ENCODE data around the gene LPA. TPM values are rescaled to one million over a fixed set of nuclear protein-coding genes. Genes with fewer than 3 reads are reported as not detected.
"Not testable (repeated sequence)": the region's sequence is repeated elsewhere in the genome, so short reads cannot be mapped to it uniquely, and the experiment has no call there.

LPA gene
- total RNA-seq, 1 donor from 2014 or later: not detected

- DNase-seq (ENCODE audit: low spot score): no peak
- intact Hi-C loops (cut with micrococcal nuclease): no loop called here
- H3K36me3 Mint-ChIP-seq (ENCODE audit: low read depth): no peaks in the 10 kb centered on the region
- peaks cover 2% of the 10 kb centered on the region for H3K27me3 Mint-ChIP-seq (ENCODE audit: insufficient read depth)
- H3K27ac Mint-ChIP-seq: no peak overlapping the region
- no peaks in the 10 kb centered on the region for H3K4me1 Mint-ChIP-seq (ENCODE audit: low read depth)
- no peaks in the 10 kb centered on the region for H3K9me3 Mint-ChIP-seq
- no peak overlapping the region for H3K4me3 Mint-ChIP-seq
Measured at GRCh38 chr6:160586374-160586773, 77.7 kb downstream of the LPA start.

- Mint-ChIP-seq H3K9me3 (no peaks in the 10 kb centered on the region), H3K4me3 (no peak overlapping the region), H3K4me1 (ENCODE audit: low read depth) (no peaks in the 10 kb centered on the region), H3K27me3 (ENCODE audit: insufficient read depth) (peaks cover 8% of the 10 kb centered on the region), H3K36me3 (ENCODE audit: low read depth) (no peaks in the 10 kb centered on the region), H3K27ac (no peak overlapping the region)
- intact Hi-C loops (cut with micrococcal nuclease): no loop called here
- no peak for DNase-seq (ENCODE audit: low spot score)
Measured at GRCh38 chr6:160583794-160584193, 80.3 kb downstream of the LPA start.

GRCh38 chr6:160581406-160581805 is 82.7 kb downstream of the LPA start:
- no peaks in the 10 kb centered on the region for H3K4me1 Mint-ChIP-seq (ENCODE audit: low read depth)
- H3K9me3 Mint-ChIP-seq: no peaks in the 10 kb centered on the region
- no peak overlapping the region for H3K4me3 Mint-ChIP-seq
- intact Hi-C loops (cut with micrococcal nuclease): no loop called here
- H3K36me3 Mint-ChIP-seq (ENCODE audit: low read depth): no peaks in the 10 kb centered on the region
- H3K27me3 Mint-ChIP-seq (ENCODE audit: insufficient read depth): peaks cover 8% of the 10 kb centered on the region
- no peak for DNase-seq (ENCODE audit: low spot score)
- H3K27ac Mint-ChIP-seq: no peak overlapping the region

GRCh38 chr6:160578515-160578914 is 85.6 kb downstream of the LPA start:
- H3K4me1 Mint-ChIP-seq (ENCODE audit: low read depth); DNase-seq (ENCODE audit: low spot score); H3K36me3 Mint-ChIP-seq (ENCODE audit: low read depth); H3K27me3 Mint-ChIP-seq (ENCODE audit: insufficient read depth); intact Hi-C loops (cut with micrococcal nuclease); H3K4me3 Mint-ChIP-seq; H3K9me3 Mint-ChIP-seq; H3K27ac Mint-ChIP-seq: not testable (repeated sequence)

GRCh38 chr6:160573943-160574342 is 90.1 kb downstream of the LPA start:
- no peaks in the 10 kb centered on the region for H3K9me3 Mint-ChIP-seq
- H3K36me3 Mint-ChIP-seq (ENCODE audit: low read depth): no peaks in the 10 kb centered on the region
- H3K27me3 Mint-ChIP-seq (ENCODE audit: insufficient read depth): peaks cover 2% of the 10 kb centered on the region
- no peak for DNase-seq (ENCODE audit: low spot score)
- intact Hi-C loops (cut with micrococcal nuclease): no loop called here
- H3K4me1 Mint-ChIP-seq (ENCODE audit: low read depth): no peaks in the 10 kb centered on the region
- H3K4me3 Mint-ChIP-seq: no peak overlapping the region
- no peak overlapping the region for H3K27ac Mint-ChIP-seq

- intact Hi-C loops (cut with micrococcal nuclease); DNase-seq (ENCODE audit: low spot score); H3K27ac Mint-ChIP-seq; H3K9me3 Mint-ChIP-seq; H3K4me1 Mint-ChIP-seq (ENCODE audit: low read depth); H3K4me3 Mint-ChIP-seq; H3K36me3 Mint-ChIP-seq (ENCODE audit: low read depth): not testable (repeated sequence)
- peaks cover 11% of the 10 kb centered on the region for H3K27me3 Mint-ChIP-seq (ENCODE audit: insufficient read depth)
Measured at GRCh38 chr6:160571201-160571600, 92.9 kb downstream of the LPA start.

- no peak for DNase-seq (ENCODE audit: low spot score)
- Mint-ChIP-seq H3K27ac (no peak overlapping the region), H3K4me1 (ENCODE audit: low read depth) (no peaks in the 10 kb centered on the region), H3K27me3 (ENCODE audit: insufficient read depth) (peaks cover 3% of the 10 kb centered on the region), H3K4me3 (no peak overlapping the region), H3K36me3 (ENCODE audit: low read depth) (no peaks in the 10 kb centered on the region), H3K9me3 (no peaks in the 10 kb centered on the region)
- intact Hi-C loops (cut with micrococcal nuclease): no loop called here
Measured at GRCh38 chr6:160544802-160545201, 119.3 kb downstream of the LPA start.

GRCh38 chr6:160535270-160535669 is 128.8 kb downstream of the LPA start:
- no peaks in the 10 kb centered on the region for H3K4me1 Mint-ChIP-seq (ENCODE audit: low read depth)
- intact Hi-C loops (cut with micrococcal nuclease): loop anchor here (10.0 kb wide), 1 partner anchor 310 kb away; no protein-coding TSS in a partner anchor
- no peak overlapping the region for H3K27ac Mint-ChIP-seq
- H3K36me3 Mint-ChIP-seq (ENCODE audit: low read depth): no peaks in the 10 kb centered on the region
- no peaks in the 10 kb centered on the region for H3K9me3 Mint-ChIP-seq
- no peak for DNase-seq (ENCODE audit: low spot score)
- peaks cover 12% of the 10 kb centered on the region for H3K27me3 Mint-ChIP-seq (ENCODE audit: insufficient read depth)
- no peak overlapping the region for H3K4me3 Mint-ChIP-seq

- peaks cover 2% of the 10 kb centered on the region for H3K9me3 Mint-ChIP-seq
- no peaks in the 10 kb centered on the region for H3K4me1 Mint-ChIP-seq (ENCODE audit: low read depth)
- DNase-seq (ENCODE audit: low spot score): peak; percentile 19
- H3K36me3 Mint-ChIP-seq (ENCODE audit: low read depth): no peaks in the 10 kb centered on the region
- no peak overlapping the region for H3K27ac Mint-ChIP-seq
- intact Hi-C loops (cut with micrococcal nuclease): loop anchor here (1.0 to 10.0 kb wide), 4 partner anchors 14 to 671 kb away; no protein-coding TSS in a partner anchor
- H3K4me3 Mint-ChIP-seq: no peak overlapping the region
- H3K27me3 Mint-ChIP-seq (ENCODE audit: insufficient read depth): peaks cover 18% of the 10 kb centered on the region
Measured at GRCh38 chr6:160534050-160534696, 129.9 kb downstream of the LPA start.

- H3K36me3 Mint-ChIP-seq (ENCODE audit: low read depth): no peaks in the 10 kb centered on the region
- H3K9me3 Mint-ChIP-seq: peaks cover 6% of the 10 kb centered on the region
- no peak overlapping the region for H3K4me3 Mint-ChIP-seq
- no peak for DNase-seq (ENCODE audit: low spot score)
- no peak overlapping the region for H3K27ac Mint-ChIP-seq
- intact Hi-C loops (cut with micrococcal nuclease): loop anchor here (10.0 kb wide), 1 partner anchor 308 kb away; no protein-coding TSS in a partner anchor
- H3K27me3 Mint-ChIP-seq (ENCODE audit: insufficient read depth): peaks cover 23% of the 10 kb centered on the region
- H3K4me1 Mint-ChIP-seq (ENCODE audit: low read depth): no peaks in the 10 kb centered on the region
Measured at GRCh38 chr6:160532315-160532714, 131.8 kb downstream of the LPA start.

GRCh38 chr6:160531826-160532225 is 132.2 kb downstream of the LPA start:
- Mint-ChIP-seq H3K27me3 (ENCODE audit: insufficient read depth) (peaks cover 26% of the 10 kb centered on the region), H3K9me3 (peaks cover 6% of the 10 kb centered on the region), H3K27ac (no peak overlapping the region), H3K36me3 (ENCODE audit: low read depth) (no peaks in the 10 kb centered on the region), H3K4me3 (no peak overlapping the region), H3K4me1 (ENCODE audit: low read depth) (no peaks in the 10 kb centered on the region)
- DNase-seq (ENCODE audit: low spot score): no peak
- intact Hi-C loops (cut with micrococcal nuclease): loop anchor here (10.0 kb wide), 1 partner anchor 307 kb away; no protein-coding TSS in a partner anchor

- DNase-seq (ENCODE audit: low spot score); H3K9me3 Mint-ChIP-seq; H3K4me1 Mint-ChIP-seq (ENCODE audit: low read depth); H3K27ac Mint-ChIP-seq; H3K4me3 Mint-ChIP-seq; H3K36me3 Mint-ChIP-seq (ENCODE audit: low read depth): not testable (repeated sequence)
- peaks cover 38% of the 10 kb centered on the region for H3K27me3 Mint-ChIP-seq (ENCODE audit: insufficient read depth)
- intact Hi-C loops (cut with micrococcal nuclease): loop anchor here (10.0 kb wide), 2 partner anchors 465 to 835 kb away; partner anchors contain the start of genes MAP3K4 and SOD2
Measured at GRCh38 chr6:160529524-160529923, 134.6 kb downstream of the LPA start.

- H3K36me3 Mint-ChIP-seq (ENCODE audit: low read depth): no peaks in the 10 kb centered on the region
- intact Hi-C loops (cut with micrococcal nuclease): loop anchor here (5.0 to 10.0 kb wide), 4 partner anchors 244 to 828 kb away; partner anchors contain the start of genes MAP3K4, SOD2 and WTAP
- H3K27me3 Mint-ChIP-seq (ENCODE audit: insufficient read depth): peaks cover 38% of the 10 kb centered on the region
- peaks cover 18% of the 10 kb centered on the region for H3K4me1 Mint-ChIP-seq (ENCODE audit: low read depth)
- H3K4me3 Mint-ChIP-seq: no peak overlapping the region
- DNase-seq (ENCODE audit: low spot score): no peak
- no peak overlapping the region for H3K27ac Mint-ChIP-seq
- no peaks in the 10 kb centered on the region for H3K9me3 Mint-ChIP-seq
Measured at GRCh38 chr6:160523223-160523622, 140.9 kb downstream of the LPA start.
